Adipocyte (in vitro differentiated cells): Measurements from ENCODE around the gene NANP.
A peak's percentile ranks its signal among the peaks of the same experiment; 100 is the strongest.
"Not testable (repeated sequence)": the region's sequence is repeated elsewhere in the genome, so short reads cannot be mapped to it uniquely, and the experiment has no call there.

ENCODE experiments used
- DNase-seq: peaks from one replicate; pipeline ENCODE4 v3.0.0-alpha.2; 2015; ENCODE audit warnings: low read depth
- H3K27me3 ChIP-seq: replicated peaks from 2 replicates; pipeline ENCODE4 v1.7.0; 2013; ENCODE audit warnings: mild to moderate bottlenecking, low read length, moderate library complexity; ENCODE audit not compliant: control insufficient read depth, insufficient read depth
- H3K36me3 ChIP-seq: 2 replicates; pipeline ENCODE4 v1.7.0; 2013; ENCODE audit warnings: low read length, mild to moderate bottlenecking, moderate library complexity; ENCODE audit not compliant: control insufficient read depth, insufficient read depth, severe bottlenecking
- H3K4me1 ChIP-seq: 2 replicates; pipeline ENCODE4 v1.7.0; 2013; ENCODE audit warnings: mild to moderate bottlenecking, low read length, moderate library complexity; ENCODE audit not compliant: control insufficient read depth, insufficient read depth
- H3K4me3 ChIP-seq: 2 replicates; pipeline ENCODE4 v1.7.0; 2013; ENCODE audit warnings: mild to moderate bottlenecking, low read length, moderate library complexity
- H3K9ac ChIP-seq: 2 replicates; pipeline ENCODE4 v1.7.0; 2013; ENCODE audit warnings: mild to moderate bottlenecking, low read length, moderate library complexity
- H3K9me3 ChIP-seq: 2 replicates; pipeline ENCODE4 v1.7.0; 2013; ENCODE audit warnings: mild to moderate bottlenecking, low read length, moderate library complexity; ENCODE audit not compliant: control insufficient read depth

NANP gene, protein sequence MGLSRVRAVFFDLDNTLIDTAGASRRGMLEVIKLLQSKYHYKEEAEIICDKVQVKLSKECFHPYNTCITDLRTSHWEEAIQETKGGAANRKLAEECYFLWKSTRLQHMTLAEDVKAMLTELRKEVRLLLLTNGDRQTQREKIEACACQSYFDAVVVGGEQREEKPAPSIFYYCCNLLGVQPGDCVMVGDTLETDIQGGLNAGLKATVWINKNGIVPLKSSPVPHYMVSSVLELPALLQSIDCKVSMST

DNA sequence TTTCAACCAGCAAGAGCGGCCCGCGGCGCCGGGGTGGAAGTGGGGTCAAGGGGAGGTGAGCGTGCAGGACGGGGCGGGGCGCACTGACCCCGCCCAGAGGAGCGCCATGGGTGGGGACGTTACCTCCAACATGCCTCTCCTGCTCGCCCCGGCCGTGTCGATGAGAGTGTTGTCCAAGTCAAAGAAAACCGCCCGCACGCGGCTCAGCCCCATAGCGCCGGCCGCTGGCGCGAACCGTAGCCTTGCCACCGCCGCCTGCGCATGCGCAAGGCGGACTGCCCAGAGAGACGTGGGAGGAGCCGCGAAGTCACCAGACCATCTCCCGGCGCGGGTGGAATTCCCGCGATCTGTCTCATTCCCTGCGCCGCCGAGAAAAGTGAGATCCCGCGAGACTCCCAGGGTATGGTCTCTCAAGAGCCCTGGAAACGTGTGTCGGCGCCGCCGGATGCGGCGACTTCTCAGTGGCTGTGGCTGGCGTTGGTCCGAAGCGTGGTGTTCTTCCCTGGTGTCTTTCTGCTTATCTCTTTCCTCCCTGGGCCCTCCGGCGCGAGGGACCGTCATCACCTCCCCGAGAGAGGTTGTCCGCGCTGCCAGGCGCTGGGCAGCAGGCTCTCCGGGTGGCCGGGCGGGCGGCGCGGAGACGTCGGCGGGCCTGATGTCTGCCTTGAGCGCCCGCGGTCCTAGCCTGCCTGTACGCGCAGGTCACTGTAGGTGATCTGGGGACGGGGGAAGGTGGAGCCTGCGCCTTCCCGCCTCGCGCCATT is at the start of gene NANP:
TSS of gene NANP (minus strand) at position 279 of the 764 bp plus-strand sequence. CDS start at position 213, 66 bp downstream.
- H3K9ac ChIP-seq: peak within 1 kb of the TSS; percentile 89
- DNase-seq: peak; percentile 99

DNA sequence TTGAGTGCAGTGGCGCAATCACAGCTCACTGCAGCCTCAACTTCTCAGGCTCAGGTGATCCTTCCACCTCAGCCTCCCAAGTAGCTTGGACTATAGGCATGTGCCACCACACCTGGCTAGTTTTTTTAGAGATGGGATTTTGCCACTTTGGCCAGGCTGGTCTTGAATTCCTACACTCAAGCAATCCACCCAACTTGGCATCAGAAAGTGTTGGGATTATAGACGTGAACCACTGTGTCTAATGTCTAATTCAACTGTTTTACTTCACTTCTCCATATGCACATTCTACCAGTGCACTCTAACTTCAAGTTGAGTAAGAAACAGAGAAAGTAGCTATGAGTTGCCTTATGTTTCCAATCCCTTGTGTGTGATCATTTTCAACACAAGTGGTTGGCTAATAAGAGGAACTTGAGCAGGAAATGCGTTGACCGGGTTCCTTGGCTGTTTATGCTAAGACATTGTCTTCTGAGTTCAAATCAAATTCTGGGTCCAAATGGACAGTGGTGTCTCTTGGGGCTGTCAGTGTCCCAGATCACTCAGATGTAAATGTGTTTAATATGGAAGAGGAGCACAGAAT is 48.9 kb upstream of the NANP start:
- H3K36me3 ChIP-seq: peaks cover 39% of the 10 kb centered on the region

More for the DNA sequence above, at the start of gene NANP:
- peak within 1 kb of the TSS; percentile 86 for H3K4me3 ChIP-seq
- no peaks in the 10 kb centered on the region for H3K27me3 ChIP-seq
- peaks cover 17% of the 10 kb centered on the region for H3K4me1 ChIP-seq
- H3K36me3 ChIP-seq: no peaks in the 10 kb centered on the region
- H3K9me3 ChIP-seq: no peaks in the 10 kb centered on the region

DNA sequence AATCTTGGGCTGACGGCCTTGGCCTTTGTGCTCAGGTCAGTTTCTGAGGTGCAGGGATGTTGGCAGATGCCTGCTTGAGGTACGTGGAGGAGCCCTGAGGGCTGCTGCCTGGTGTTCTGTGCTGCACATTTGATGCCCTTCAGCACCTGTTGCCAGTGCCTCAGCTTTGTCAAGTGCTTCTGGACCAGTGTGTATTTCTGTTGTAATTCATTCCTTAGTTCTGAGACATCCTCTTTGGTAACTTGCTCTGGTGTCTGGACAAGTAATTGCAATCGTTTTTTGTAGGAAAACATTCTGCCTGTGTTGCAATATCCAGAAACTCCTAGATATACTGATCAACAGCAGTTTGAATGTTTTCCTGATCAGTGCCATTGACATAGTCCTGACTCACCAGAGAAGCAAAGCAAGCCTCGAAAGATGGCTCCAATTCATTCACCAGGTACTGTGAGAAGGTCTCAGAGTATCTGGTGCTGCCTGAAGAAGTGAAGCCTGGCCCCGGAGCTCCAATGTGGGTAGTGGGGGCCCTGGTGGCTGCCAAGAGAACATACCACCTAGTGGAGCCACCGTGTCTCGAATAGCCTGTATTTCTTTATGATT is 46.1 kb upstream of the NANP start:
- peak; percentile 89 for DNase-seq
- Histone ChIP-seq H3K4me3 (no peak overlapping the region), H3K27me3 (no peaks in the 10 kb centered on the region), H3K9ac (no peak overlapping the region), H3K36me3 (peaks cover 17% of the 10 kb centered on the region), H3K4me1 (peaks cover 10% of the 10 kb centered on the region), H3K9me3 (no peaks in the 10 kb centered on the region)

More for the DNA sequence above, 48.9 kb upstream of the NANP start:
- no peak for DNase-seq
- no peak overlapping the region for H3K9ac ChIP-seq
- H3K4me3 ChIP-seq: no peak overlapping the region
- no peaks in the 10 kb centered on the region for H3K9me3 ChIP-seq
- peaks cover 29% of the 10 kb centered on the region for H3K4me1 ChIP-seq
- H3K27me3 ChIP-seq: no peaks in the 10 kb centered on the region

DNA sequence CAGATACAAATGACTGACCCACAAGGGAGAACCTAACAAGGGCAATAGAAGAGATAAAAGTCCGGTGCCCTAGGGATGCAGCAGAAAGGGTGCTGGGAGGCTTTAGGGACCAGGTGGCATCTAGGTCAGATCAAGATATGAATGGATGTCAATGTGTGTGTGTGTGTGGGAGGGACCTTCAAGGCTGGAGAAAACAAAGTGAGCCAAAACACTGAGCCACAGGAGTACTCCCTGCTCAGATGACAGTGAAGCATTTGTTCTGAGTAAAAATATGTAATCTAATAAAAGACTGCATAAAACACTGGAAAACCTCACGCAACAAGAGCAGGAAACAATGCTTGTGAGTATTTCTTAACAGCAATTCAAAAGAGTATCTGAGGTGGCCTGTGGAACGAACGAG is 44.6 kb upstream of the NANP start:
- H3K4me3 ChIP-seq: no peak overlapping the region
- no peaks in the 10 kb centered on the region for H3K9me3 ChIP-seq
- H3K36me3 ChIP-seq: peaks cover 4% of the 10 kb centered on the region
- peaks cover 5% of the 10 kb centered on the region for H3K4me1 ChIP-seq
- H3K27me3 ChIP-seq: no peaks in the 10 kb centered on the region
- DNase-seq: no peak
- no peak overlapping the region for H3K9ac ChIP-seq

DNA sequence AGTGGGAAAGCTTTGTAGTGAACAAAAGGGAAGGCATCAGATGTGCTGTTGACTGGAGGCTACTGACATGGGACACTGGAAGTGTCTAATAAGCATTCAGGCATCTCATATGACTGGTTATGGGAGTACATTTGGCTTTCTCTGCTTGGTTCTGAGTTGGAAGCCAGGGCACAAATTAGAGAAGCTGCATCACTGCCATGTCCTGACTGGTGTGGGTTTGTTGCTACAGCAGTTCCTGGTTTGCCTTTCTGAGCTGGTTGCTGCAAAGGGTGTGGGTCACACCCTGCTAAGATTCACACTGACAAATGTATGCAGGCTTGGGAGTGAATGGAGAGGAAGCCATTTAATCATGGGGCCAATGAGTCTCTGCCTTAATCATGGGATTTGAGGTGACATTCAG is 36.2 kb upstream of the NANP start:
- no peak for DNase-seq
- no peak overlapping the region for H3K9ac ChIP-seq
- H3K4me3 ChIP-seq: no peak overlapping the region
- no peaks in the 10 kb centered on the region for H3K4me1 ChIP-seq
- H3K36me3 ChIP-seq: no peaks in the 10 kb centered on the region
- no peaks in the 10 kb centered on the region for H3K27me3 ChIP-seq
- H3K9me3 ChIP-seq: no peaks in the 10 kb centered on the region

DNA sequence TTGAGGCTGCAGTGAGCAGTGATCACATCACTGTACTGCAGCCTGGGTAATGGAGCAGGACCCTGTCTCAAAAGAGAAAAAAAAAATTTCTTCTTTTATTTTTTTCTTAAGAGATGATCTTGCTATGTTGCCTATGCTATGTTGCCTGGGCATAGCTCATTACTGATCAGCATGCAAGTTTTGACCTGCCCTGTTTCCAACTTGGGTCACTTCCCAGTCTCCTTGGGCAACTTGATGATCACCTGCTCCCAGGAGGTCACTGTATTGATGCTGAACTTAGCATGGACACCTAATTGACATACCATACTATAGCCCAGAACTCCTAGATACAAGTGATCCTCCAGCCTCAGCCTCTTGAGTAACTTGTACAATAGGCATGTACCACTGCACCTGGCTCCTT is 30.7 kb upstream of the NANP start:
- Histone ChIP-seq H3K9ac (no peak overlapping the region), H3K36me3 (peaks cover 9% of the 10 kb centered on the region), H3K27me3 (no peaks in the 10 kb centered on the region), H3K4me1 (no peaks in the 10 kb centered on the region), H3K9me3 (no peaks in the 10 kb centered on the region), H3K4me3 (no peak overlapping the region)
- DNase-seq: no peak

DNA sequence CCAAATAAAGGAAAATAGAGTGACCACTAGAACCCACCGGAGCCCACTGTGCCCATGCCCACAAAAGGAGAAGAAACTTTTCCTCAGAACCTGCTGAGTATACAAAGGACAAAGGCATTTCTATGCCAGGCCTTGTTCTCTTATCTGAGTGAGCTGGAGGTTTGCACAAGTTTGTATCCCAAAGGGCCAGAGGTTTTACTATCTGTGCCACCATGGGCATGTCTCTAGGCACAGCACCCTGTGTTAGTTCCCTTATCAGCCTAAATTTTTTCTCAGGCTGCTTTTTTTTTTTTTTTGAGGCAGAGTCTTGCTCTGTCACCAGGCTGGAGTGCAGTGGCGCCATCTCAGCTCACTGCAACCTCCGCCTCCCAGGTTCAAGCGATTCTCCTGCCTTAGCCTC is 29.1 kb upstream of the NANP start:
- H3K9ac ChIP-seq, DNase-seq: not testable (repeated sequence)
- peaks cover 19% of the 10 kb centered on the region for H3K36me3 ChIP-seq

DNA sequence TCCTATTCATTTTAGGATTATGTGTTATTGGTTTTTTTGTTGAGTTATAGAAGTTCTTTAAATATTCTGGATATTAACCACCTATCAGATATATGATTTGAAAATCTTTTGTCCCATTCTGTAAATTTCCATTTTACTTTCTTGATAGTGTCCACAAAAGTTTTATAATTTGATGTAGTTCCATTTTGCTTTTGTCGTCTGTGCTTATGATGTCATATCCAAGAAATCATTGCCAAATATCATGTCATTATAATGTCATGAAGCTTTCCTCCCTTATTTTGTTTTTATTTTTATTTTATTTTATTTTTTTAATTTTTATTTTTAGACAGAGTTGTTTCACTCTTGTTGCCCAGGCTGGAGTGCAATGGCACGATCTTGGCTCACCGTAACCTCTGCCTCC is 21.0 kb upstream of the NANP start:
- Histone ChIP-seq H3K36me3 (peaks cover 34% of the 10 kb centered on the region), H3K4me1 (no peaks in the 10 kb centered on the region), H3K4me3 (no peak overlapping the region), H3K9ac (no peak overlapping the region), H3K9me3 (peaks cover 15% of the 10 kb centered on the region), H3K27me3 (no peaks in the 10 kb centered on the region)
- DNase-seq: no peak

More for the DNA sequence above, 29.1 kb upstream of the NANP start:
- not testable (repeated sequence) for H3K27me3 ChIP-seq, H3K4me3 ChIP-seq, H3K9me3 ChIP-seq, H3K4me1 ChIP-seq

DNA sequence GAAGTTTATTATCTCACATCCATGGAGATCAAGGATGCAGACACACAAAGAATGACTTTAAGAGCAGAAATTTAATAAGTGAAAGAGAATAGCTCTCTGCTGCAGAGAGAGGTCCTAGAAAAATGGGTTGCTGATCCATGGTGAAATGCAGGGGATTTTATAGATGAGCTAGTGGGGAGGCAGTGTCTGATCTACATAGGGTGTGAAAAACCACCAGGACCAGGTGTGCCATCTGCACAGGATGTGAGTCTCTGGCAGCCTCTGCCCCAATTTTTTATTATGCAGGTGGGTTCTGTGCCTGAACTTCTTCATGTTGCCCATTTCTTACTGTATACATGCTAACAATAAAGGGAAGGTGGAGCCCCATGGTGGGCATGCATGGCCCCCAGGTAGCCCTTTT is 19.9 kb upstream of the NANP start:
- Histone ChIP-seq H3K27me3 (no peaks in the 10 kb centered on the region), H3K36me3 (peaks cover 29% of the 10 kb centered on the region), H3K4me1 (no peaks in the 10 kb centered on the region), H3K4me3 (no peak overlapping the region), H3K9me3 (peaks cover 15% of the 10 kb centered on the region), H3K9ac (no peak overlapping the region)
- no peak for DNase-seq

DNA sequence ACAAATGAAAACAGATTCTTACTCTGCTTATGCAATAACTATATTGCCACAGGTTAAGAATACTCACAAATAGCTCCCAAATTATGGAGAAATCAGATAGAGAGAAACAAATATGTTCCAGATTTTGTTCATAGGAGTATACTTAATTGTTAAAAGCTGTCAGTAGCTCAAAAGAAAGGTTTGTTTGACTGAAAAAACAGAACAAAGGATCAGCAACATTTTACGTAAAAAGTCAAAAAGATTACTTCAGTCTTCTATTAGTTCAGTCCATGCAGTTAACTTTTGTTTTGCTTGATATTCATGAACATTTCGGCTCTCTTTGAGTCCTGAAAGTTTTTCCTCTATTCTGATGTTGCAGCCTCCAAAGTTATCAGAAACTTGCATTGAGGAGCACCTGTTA is 13.4 kb upstream of the NANP start:
- H3K4me3 ChIP-seq: no peak overlapping the region
- H3K9me3 ChIP-seq: peaks cover 9% of the 10 kb centered on the region
- no peak overlapping the region for H3K9ac ChIP-seq
- H3K4me1 ChIP-seq: no peaks in the 10 kb centered on the region
- H3K36me3 ChIP-seq: peaks cover 29% of the 10 kb centered on the region
- DNase-seq: peak; percentile 9
- H3K27me3 ChIP-seq: no peaks in the 10 kb centered on the region
